Body of pancreas (tissue), 4 donors: Measurements from ENCODE around the gene MAST4.

ENCODE experiments used
- POLR2A ChIP-seq, 3 donors: fragments of 450-650 bp; IDR thresholded peaks; one replicate each; pipeline ENCODE4 v1.6.1; 2016; ENCODE audit warnings: antibody characterized with exemption in 3 of 3, mild to moderate bottlenecking in 2 of 3
- TF ChIP-seq, protein P1 (sequence below), 7 experiments: fragments of 450-650 bp in 4 of 7; fragments of 200-600 bp in 3 of 7; sonication (generic) in 3 of 7; IDR thresholded peaks; one replicate each; pipeline ENCODE4 v1.5.1; 2016 to 2019; ENCODE audit warnings: antibody characterized with exemption in 7 of 7

- no peak for TF ChIP-seq POLR2A (IDR thresholded peaks at IDR 0.05)
- TF ChIP-seq, protein P1, sequence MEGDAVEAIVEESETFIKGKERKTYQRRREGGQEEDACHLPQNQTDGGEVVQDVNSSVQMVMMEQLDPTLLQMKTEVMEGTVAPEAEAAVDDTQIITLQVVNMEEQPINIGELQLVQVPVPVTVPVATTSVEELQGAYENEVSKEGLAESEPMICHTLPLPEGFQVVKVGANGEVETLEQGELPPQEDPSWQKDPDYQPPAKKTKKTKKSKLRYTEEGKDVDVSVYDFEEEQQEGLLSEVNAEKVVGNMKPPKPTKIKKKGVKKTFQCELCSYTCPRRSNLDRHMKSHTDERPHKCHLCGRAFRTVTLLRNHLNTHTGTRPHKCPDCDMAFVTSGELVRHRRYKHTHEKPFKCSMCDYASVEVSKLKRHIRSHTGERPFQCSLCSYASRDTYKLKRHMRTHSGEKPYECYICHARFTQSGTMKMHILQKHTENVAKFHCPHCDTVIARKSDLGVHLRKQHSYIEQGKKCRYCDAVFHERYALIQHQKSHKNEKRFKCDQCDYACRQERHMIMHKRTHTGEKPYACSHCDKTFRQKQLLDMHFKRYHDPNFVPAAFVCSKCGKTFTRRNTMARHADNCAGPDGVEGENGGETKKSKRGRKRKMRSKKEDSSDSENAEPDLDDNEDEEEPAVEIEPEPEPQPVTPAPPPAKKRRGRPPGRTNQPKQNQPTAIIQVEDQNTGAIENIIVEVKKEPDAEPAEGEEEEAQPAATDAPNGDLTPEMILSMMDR (IDR thresholded peaks at IDR 0.05): no peak
These were observed 50.4 kb downstream of the MAST4 start for GRCh38 chr5:66646570-66646969.
